Neural cell (in vitro differentiated cells): Measurements from ENCODE around the gene CHMP4B. TPM values are rescaled to one million over a fixed set of nuclear protein-coding genes. Genes with fewer than 3 reads are reported as not detected.

Source experiments
- H2AFZ ChIP-seq: fragments of 200-600, 300-800 bp; sonication (generic), shearing (Covaris generic); 2 replicates; pipeline ENCODE4 v1.6.0; 2014; ENCODE audit warnings: low read depth, mild to moderate bottlenecking, antibody characterized with exemption, low read length, moderate library complexity
- H3F3A ChIP-seq: fragments of 200-600 bp; shearing (Covaris generic); 2 replicates; pipeline ENCODE4 v1.6.1; 2016; ENCODE audit warnings: mild to moderate bottlenecking, moderate library complexity, mixed read lengths, antibody characterized with exemption, low read length; ENCODE audit not compliant: insufficient read depth, poor library complexity, severe bottlenecking
- H3K27ac ChIP-seq: fragments of 200-600, 300-800 bp; sonication (generic), shearing (Covaris generic); 2 replicates; pipeline ENCODE4 v1.5.1; 2014; ENCODE audit warnings: mild to moderate bottlenecking, low read length, moderate library complexity
- H3K27me3 ChIP-seq: fragments of 300-800, 200-600 bp; sonication (generic), shearing (Covaris generic); 2 replicates; pipeline ENCODE4 v1.6.0; 2014; ENCODE audit warnings: mild to moderate bottlenecking, low read depth, low read length, moderate library complexity; ENCODE audit not compliant: insufficient read depth
- H3K36me3 ChIP-seq: fragments of 300-800, 200-600 bp; sonication (generic), shearing (Covaris generic); 2 replicates; pipeline ENCODE4 v1.5.1; 2014; ENCODE audit warnings: mild to moderate bottlenecking, antibody characterized with exemption, low read length, moderate library complexity; ENCODE audit not compliant: insufficient read depth
- H3K4me2 ChIP-seq: fragments of 300-800, 200-600 bp; sonication (generic), shearing (Covaris generic); 2 replicates; pipeline ENCODE4 v1.6.0; 2014; ENCODE audit warnings: mild to moderate bottlenecking, low read length
- H3K4me3 ChIP-seq: fragments of 300-800, 200-600 bp; sonication (generic), shearing (Covaris generic); 2 replicates; pipeline ENCODE4 v1.5.1; 2014; ENCODE audit warnings: mild to moderate bottlenecking, low read length, moderate library complexity
- H3K79me2 ChIP-seq: fragments of 200-600 bp; shearing (Covaris generic); replicated peaks from 2 replicates; pipeline ENCODE4 v1.6.0; 2014; ENCODE audit warnings: mild to moderate bottlenecking, low read length, moderate library complexity; ENCODE audit not compliant: insufficient read depth
- H3K9ac ChIP-seq: fragments of 300-800, 200-600 bp; sonication (generic), shearing (Covaris generic); 2 replicates; pipeline ENCODE4 v1.6.1; 2016; ENCODE audit warnings: mild to moderate bottlenecking, low read length, mixed read lengths
- H3K9me2 ChIP-seq: fragments of 200-600 bp; shearing (Covaris generic); 2 replicates; pipeline ENCODE4 v1.6.1; 2016; ENCODE audit warnings: mild to moderate bottlenecking, low read length, mixed read lengths; ENCODE audit not compliant: insufficient read depth
- H3K9me3 ChIP-seq: fragments of 200-600, 300-800 bp; sonication (generic), shearing (Covaris generic); 2 replicates; pipeline ENCODE4 v1.6.1; 2016; ENCODE audit warnings: mild to moderate bottlenecking, mixed run types, low read length, moderate library complexity, mixed read lengths
- H4K20me1 ChIP-seq: fragments of 200-600 bp; shearing (Covaris generic); 2 replicates; pipeline ENCODE4 v1.6.1; 2016; ENCODE audit warnings: mild to moderate bottlenecking, mixed run types; ENCODE audit not compliant: insufficient read depth
- EP300 ChIP-seq: fragments of 450-650 bp; conservative IDR thresholded peaks from 2 replicates; pipeline ENCODE4 v1.6.1; 2014; ENCODE audit warnings: antibody characterized with exemption, mild to moderate bottlenecking, moderate library complexity; ENCODE audit not compliant: poor library complexity, severe bottlenecking
- EZH2 ChIP-seq: fragments of 200-600, 300-800 bp; shearing (Covaris generic), sonication (generic); IDR thresholded peaks from 2 replicates; pipeline ENCODE4 v1.6.1; 2014; ENCODE audit warnings: antibody characterized with exemption, low read length, borderline replicate concordance, mild to moderate bottlenecking; ENCODE audit not compliant: insufficient read depth, poor library complexity, severe bottlenecking
- MXI1 ChIP-seq: fragments of 450-650 bp; conservative IDR thresholded peaks from 2 replicates; pipeline ENCODE4 v1.6.1; 2014; ENCODE audit warnings: antibody characterized with exemption, mild to moderate bottlenecking; ENCODE audit not compliant: poor library complexity, severe bottlenecking
- POLR2AphosphoS5 ChIP-seq: IDR thresholded peaks from 2 replicates; pipeline ENCODE4 v1.6.1; 2012
- RAD21 ChIP-seq: fragments of 450-650 bp; conservative IDR thresholded peaks from 2 replicates; pipeline ENCODE4 v1.6.1; 2014; ENCODE audit warnings: antibody characterized with exemption, mild to moderate bottlenecking, moderate library complexity
- SMC3 ChIP-seq: fragments of 450-650 bp; conservative IDR thresholded peaks from 2 replicates; pipeline ENCODE4 v1.6.1; 2014; ENCODE audit warnings: antibody characterized with exemption, mild to moderate bottlenecking, moderate library complexity; ENCODE audit not compliant: poor library complexity
- TAF1 ChIP-seq: IDR thresholded peaks from 2 replicates; pipeline ENCODE4 v1.6.1; 2012; ENCODE audit warnings: low read depth
- polyA plus RNA-seq: library from polyadenylated mRNA; depleted of rRNA; stranded (reverse); fragments of >200 nt; gene quantifications from 2 replicates; pipeline ENCODE4 v1.2.3, GENCODE V29; 2014
- TF ChIP-seq, protein P1 (sequence below): fragments of 450-650 bp; IDR thresholded peaks from 2 replicates; pipeline ENCODE4 v1.5.1; 2014; ENCODE audit warnings: antibody characterized with exemption, mild to moderate bottlenecking, moderate library complexity; ENCODE audit not compliant: poor library complexity, severe bottlenecking
- TF ChIP-seq, protein P2 (sequence below): IDR thresholded peaks from 2 replicates; pipeline ENCODE4 v1.6.1; 2012; ENCODE audit warnings: borderline replicate concordance

CHMP4B gene
- polyA plus RNA-seq, 1 donor from 2014 or later, result 83.8 TPM

DNA sequence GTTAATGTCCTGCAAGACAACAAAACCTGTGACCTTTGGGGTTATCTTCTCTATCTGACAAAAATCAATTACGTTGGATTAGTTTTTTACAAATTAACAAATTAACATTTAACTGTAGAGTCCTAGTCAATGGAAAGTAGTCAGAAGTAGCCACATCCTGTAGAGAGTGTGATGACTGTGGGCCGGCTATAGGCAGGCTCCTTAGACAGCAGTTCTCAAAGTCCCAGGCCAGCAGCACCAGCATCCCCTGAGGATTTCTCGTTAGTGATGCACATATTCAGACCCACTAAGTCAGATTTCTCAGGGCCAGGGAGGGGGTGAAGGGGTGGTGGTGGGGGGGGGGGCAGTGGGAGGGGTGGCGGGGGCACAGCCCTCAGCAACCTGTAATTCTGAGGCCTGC is 42.1 kb upstream of the CHMP4B start:
- Histone ChIP-seq H3K4me2 (no peak overlapping the region), H2AFZ (no peak overlapping the region), H4K20me1 (no peaks in the 10 kb centered on the region), H3K9me3 (no peaks in the 10 kb centered on the region), H3F3A (no peaks in the 10 kb centered on the region), H3K9me2 (no peaks in the 10 kb centered on the region), H3K4me3 (no peak overlapping the region), H3K9ac (no peak overlapping the region), H3K79me2 (no peaks in the 10 kb centered on the region), H3K27me3 (no peaks in the 10 kb centered on the region), H3K27ac (no peak overlapping the region), H3K36me3 (no peaks in the 10 kb centered on the region)
- TF ChIP-seq, protein P1, sequence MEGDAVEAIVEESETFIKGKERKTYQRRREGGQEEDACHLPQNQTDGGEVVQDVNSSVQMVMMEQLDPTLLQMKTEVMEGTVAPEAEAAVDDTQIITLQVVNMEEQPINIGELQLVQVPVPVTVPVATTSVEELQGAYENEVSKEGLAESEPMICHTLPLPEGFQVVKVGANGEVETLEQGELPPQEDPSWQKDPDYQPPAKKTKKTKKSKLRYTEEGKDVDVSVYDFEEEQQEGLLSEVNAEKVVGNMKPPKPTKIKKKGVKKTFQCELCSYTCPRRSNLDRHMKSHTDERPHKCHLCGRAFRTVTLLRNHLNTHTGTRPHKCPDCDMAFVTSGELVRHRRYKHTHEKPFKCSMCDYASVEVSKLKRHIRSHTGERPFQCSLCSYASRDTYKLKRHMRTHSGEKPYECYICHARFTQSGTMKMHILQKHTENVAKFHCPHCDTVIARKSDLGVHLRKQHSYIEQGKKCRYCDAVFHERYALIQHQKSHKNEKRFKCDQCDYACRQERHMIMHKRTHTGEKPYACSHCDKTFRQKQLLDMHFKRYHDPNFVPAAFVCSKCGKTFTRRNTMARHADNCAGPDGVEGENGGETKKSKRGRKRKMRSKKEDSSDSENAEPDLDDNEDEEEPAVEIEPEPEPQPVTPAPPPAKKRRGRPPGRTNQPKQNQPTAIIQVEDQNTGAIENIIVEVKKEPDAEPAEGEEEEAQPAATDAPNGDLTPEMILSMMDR, result no peak
- no peak for TF ChIP-seq TAF1
- TF ChIP-seq, protein P2, sequence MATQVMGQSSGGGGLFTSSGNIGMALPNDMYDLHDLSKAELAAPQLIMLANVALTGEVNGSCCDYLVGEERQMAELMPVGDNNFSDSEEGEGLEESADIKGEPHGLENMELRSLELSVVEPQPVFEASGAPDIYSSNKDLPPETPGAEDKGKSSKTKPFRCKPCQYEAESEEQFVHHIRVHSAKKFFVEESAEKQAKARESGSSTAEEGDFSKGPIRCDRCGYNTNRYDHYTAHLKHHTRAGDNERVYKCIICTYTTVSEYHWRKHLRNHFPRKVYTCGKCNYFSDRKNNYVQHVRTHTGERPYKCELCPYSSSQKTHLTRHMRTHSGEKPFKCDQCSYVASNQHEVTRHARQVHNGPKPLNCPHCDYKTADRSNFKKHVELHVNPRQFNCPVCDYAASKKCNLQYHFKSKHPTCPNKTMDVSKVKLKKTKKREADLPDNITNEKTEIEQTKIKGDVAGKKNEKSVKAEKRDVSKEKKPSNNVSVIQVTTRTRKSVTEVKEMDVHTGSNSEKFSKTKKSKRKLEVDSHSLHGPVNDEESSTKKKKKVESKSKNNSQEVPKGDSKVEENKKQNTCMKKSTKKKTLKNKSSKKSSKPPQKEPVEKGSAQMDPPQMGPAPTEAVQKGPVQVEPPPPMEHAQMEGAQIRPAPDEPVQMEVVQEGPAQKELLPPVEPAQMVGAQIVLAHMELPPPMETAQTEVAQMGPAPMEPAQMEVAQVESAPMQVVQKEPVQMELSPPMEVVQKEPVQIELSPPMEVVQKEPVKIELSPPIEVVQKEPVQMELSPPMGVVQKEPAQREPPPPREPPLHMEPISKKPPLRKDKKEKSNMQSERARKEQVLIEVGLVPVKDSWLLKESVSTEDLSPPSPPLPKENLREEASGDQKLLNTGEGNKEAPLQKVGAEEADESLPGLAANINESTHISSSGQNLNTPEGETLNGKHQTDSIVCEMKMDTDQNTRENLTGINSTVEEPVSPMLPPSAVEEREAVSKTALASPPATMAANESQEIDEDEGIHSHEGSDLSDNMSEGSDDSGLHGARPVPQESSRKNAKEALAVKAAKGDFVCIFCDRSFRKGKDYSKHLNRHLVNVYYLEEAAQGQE, result no peak
- no peak for TF ChIP-seq SMC3
- no peak for TF ChIP-seq EP300
- TF ChIP-seq EZH2, result no peak
- TF ChIP-seq RAD21, result no peak

DNA sequence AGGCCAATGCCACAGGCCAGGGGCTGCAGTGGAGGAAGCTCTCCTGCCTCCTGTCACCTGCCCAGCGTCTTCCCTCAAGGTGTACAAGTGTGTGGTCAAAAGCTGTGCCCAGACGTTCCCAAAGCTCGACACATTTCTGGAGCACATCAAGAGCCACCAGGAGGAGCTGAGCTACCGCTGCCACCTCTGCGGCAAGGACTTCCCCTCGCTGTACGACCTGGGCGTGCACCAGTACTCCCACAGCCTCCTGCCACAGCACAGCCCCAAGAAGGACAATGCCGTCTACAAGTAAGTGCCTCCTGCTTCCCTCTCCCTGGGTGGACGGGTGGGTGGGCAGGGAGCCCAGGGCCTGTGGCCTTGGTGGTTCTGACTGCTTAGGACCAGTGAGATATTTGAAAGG is 41.1 kb upstream of the CHMP4B start:
- Histone ChIP-seq H3K27ac (no peak overlapping the region), H3K36me3 (no peaks in the 10 kb centered on the region), H3K9me2 (no peaks in the 10 kb centered on the region), H3K4me2 (no peak overlapping the region), H4K20me1 (no peaks in the 10 kb centered on the region), H3K27me3 (no peaks in the 10 kb centered on the region), H3K9me3 (no peaks in the 10 kb centered on the region), H2AFZ (no peak overlapping the region), H3K4me3 (no peak overlapping the region), H3F3A (no peaks in the 10 kb centered on the region), H3K79me2 (no peaks in the 10 kb centered on the region), H3K9ac (no peak overlapping the region)
- TF ChIP-seq POLR2AphosphoS5 (no peak), EZH2 (no peak), RAD21 (no peak), MXI1 (no peak), TAF1 (no peak), SMC3 (no peak), EP300 (no peak)
- TF ChIP-seq, protein P2, result no peak
- TF ChIP-seq, protein P1, result no peak
